Keratinocyte (primary cell): ENCODE results near the gene PIGU. TPM values are rescaled to one million over a fixed set of nuclear protein-coding genes. Genes with fewer than 3 reads are reported as not detected.
"Not testable (repeated sequence)": the region's sequence is repeated elsewhere in the genome, so short reads cannot be mapped to it uniquely, and the experiment has no call there.

Source experiments
- DNase-seq: peaks from one replicate; pipeline ENCODE4 v3.0.0-alpha.2; 2011; ENCODE audit warnings: low read depth, missing footprints, low spot score
- FAIRE-seq: peaks from 2 replicates; lab custom pipeline; 2011; peaks lifted over from hg19 to GRCh38; lab: Jason Lieb, UNC
- H2AFZ ChIP-seq: 2 replicates; pipeline ENCODE4 v1.6.0; 2012; ENCODE audit warnings: low read length, control low read depth, inconsistent platforms; ENCODE audit not compliant: control insufficient read depth
- H3K27ac ChIP-seq: 2 replicates; pipeline ENCODE4 v1.5.1; 2011; ENCODE audit warnings: low read length; ENCODE audit not compliant: control insufficient read depth, insufficient read depth
- H3K27me3 ChIP-seq: 3 replicates; pipeline ENCODE4 v1.6.0; 2011; ENCODE audit warnings: low read length; ENCODE audit not compliant: control insufficient read depth, insufficient read depth; ENCODE audit errors: extremely low read depth
- H3K36me3 ChIP-seq, 2 experiments: 2 replicates in 1 of 2; 3 replicates in 1 of 2; pipeline ENCODE4 v1.5.1; 2011; ENCODE audit warnings: low read length in 2 of 2, mild to moderate bottlenecking in 1 of 2; ENCODE audit not compliant: control insufficient read depth in 2 of 2, insufficient read depth in 2 of 2; ENCODE audit errors: extremely low read depth in 1 of 2
- H3K4me1 ChIP-seq: 3 replicates; pipeline ENCODE4 v1.5.1; 2011; ENCODE audit warnings: low read length; ENCODE audit not compliant: control insufficient read depth, insufficient read depth; ENCODE audit errors: extremely low read depth
- H3K4me2 ChIP-seq: 3 replicates; pipeline ENCODE4 v1.6.0; 2011; ENCODE audit warnings: low read depth, low read length; ENCODE audit not compliant: control insufficient read depth, insufficient read depth; ENCODE audit errors: extremely low read depth
- H3K4me3 ChIP-seq, 3 experiments: fragments of 200-600 bp in 1 of 3; sonication (generic) in 1 of 3; 2 replicates in 2 of 3; 3 replicates in 1 of 3; pipeline ENCODE4 v1.5.1; 2011 to 2016; ENCODE audit warnings: low read length in 3 of 3, mild to moderate bottlenecking in 3 of 3, control low read depth in 2 of 3, inconsistent platforms in 1 of 3, low read depth in 1 of 3, mixed read lengths in 1 of 3, mixed run types in 1 of 3, moderate library complexity in 1 of 3; ENCODE audit not compliant: control insufficient read depth in 2 of 3, insufficient read depth in 2 of 3; ENCODE audit errors: extremely low read depth in 1 of 3
- H3K79me2 ChIP-seq: 2 replicates; pipeline ENCODE4 v1.6.0; 2012; ENCODE audit warnings: low read length; ENCODE audit not compliant: control insufficient read depth, insufficient read depth
- H3K9ac ChIP-seq: 3 replicates; pipeline ENCODE4 v1.6.0; 2011; ENCODE audit warnings: low read length; ENCODE audit not compliant: control insufficient read depth, insufficient read depth; ENCODE audit errors: extremely low read depth
- H3K9me1 ChIP-seq: 3 replicates; pipeline ENCODE4 v1.6.0; 2011; ENCODE audit warnings: low read length; ENCODE audit not compliant: control insufficient read depth, insufficient read depth; ENCODE audit errors: extremely low read depth
- H3K9me3 ChIP-seq: 2 replicates; pipeline ENCODE4 v1.5.1; 2012; ENCODE audit warnings: low read depth, low read length; ENCODE audit not compliant: control insufficient read depth
- H4K20me1 ChIP-seq: 3 replicates; pipeline ENCODE4 v1.6.0; 2011; ENCODE audit warnings: low read length; ENCODE audit not compliant: control insufficient read depth, insufficient read depth; ENCODE audit errors: extremely low read depth
- EZH2 ChIP-seq: IDR thresholded peaks from one replicate; pipeline ENCODE4 v1.6.1; 2012; ENCODE audit warnings: inconsistent platforms, mild to moderate bottlenecking, low read length, moderate library complexity
- dilution Hi-C: fragments of 300-500 bp; cut with MboI; formaldehyde crosslinking; loops from one replicate; pipeline ENCODE4 v1.7.0; 2020; ENCODE audit warnings: low sequenced_read_pairs; ENCODE audit not compliant: extremely low pct_ligation_motif_present
- polyA plus RNA-seq, 5 experiments: library from polyadenylated mRNA; depleted of rRNA in 3 of 5; stranded (reverse) in 3 of 5; stranded (forward) in 1 of 5; unstranded in 1 of 5; fragments of >200 nt; gene quantifications; 1 replicate in 1 of 5; 2 replicates in 3 of 5; 3 replicates in 1 of 5; pipeline versions ENCODE4 v1.2.1 to v1.2.3, GENCODE V29; 2011 to 2012; ENCODE audit warnings: missing spikeins in 2 of 5, low read depth in 1 of 5, low replicate concordance in 1 of 5
- TF ChIP-seq, protein P1 (sequence below), 3 experiments: IDR thresholded peaks in 1 of 3; conservative IDR thresholded peaks in 1 of 3; optimal IDR thresholded peaks in 1 of 3; 2 replicates in 2 of 3; 3 replicates in 1 of 3; pipeline versions ENCODE3 to v1.5.1; 2011; ENCODE audit warnings: low read length in 3 of 3, mild to moderate bottlenecking in 3 of 3, moderate library complexity in 2 of 3, control low read depth in 1 of 3, inconsistent platforms in 1 of 3; ENCODE audit not compliant: insufficient read depth in 2 of 3; ENCODE audit errors: extremely low read depth in 1 of 3

The PIGU gene
- polyA plus RNA-seq, 1 donor (not counting 4 experiments of a cell fraction or from before 2014, with no cell fraction given), result 48.0 TPM

DNA sequence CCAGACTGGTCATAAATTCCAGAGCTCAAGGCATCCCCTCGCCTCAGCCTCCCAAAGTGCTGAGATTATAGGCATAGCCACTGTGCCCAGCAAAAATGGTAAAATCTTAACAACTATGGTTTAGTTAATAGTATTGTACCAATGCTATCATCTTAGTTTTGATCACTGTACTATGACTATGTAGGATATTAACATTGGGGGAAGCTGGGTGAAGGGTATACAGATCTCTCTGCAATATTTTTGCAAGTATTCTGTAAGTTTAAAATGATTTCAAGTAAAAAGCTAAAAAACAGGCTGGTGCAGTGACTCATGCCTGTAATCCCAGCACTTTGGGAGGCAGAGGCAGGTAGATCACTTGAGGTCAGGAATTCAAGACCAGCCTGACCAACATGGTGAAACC lies 7.8 kb downstream of the PIGU start:
- Histone ChIP-seq H3K4me3 (no peak overlapping the region), H3K27ac (no peak overlapping the region), H3K4me1 (no peaks in the 10 kb centered on the region), H3K27me3 (no peaks in the 10 kb centered on the region), H4K20me1 (no peaks in the 10 kb centered on the region), H2AFZ (no peak overlapping the region), H3K79me2 (no peaks in the 10 kb centered on the region), H3K4me2 (no peak overlapping the region), H3K36me3 (no peaks in the 10 kb centered on the region), H3K9me3 (no peaks in the 10 kb centered on the region), H3K9me1 (no peaks in the 10 kb centered on the region), H3K9ac (no peak overlapping the region)
- dilution Hi-C loops, result no loop called here
- TF ChIP-seq, protein P1, sequence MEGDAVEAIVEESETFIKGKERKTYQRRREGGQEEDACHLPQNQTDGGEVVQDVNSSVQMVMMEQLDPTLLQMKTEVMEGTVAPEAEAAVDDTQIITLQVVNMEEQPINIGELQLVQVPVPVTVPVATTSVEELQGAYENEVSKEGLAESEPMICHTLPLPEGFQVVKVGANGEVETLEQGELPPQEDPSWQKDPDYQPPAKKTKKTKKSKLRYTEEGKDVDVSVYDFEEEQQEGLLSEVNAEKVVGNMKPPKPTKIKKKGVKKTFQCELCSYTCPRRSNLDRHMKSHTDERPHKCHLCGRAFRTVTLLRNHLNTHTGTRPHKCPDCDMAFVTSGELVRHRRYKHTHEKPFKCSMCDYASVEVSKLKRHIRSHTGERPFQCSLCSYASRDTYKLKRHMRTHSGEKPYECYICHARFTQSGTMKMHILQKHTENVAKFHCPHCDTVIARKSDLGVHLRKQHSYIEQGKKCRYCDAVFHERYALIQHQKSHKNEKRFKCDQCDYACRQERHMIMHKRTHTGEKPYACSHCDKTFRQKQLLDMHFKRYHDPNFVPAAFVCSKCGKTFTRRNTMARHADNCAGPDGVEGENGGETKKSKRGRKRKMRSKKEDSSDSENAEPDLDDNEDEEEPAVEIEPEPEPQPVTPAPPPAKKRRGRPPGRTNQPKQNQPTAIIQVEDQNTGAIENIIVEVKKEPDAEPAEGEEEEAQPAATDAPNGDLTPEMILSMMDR (optimal IDR thresholded peaks at IDR 0.05 in 1 of 3, IDR thresholded peaks at IDR 0.05 in 1 of 3, conservative IDR thresholded peaks at IDR 0.05 in 1 of 3; ENCODE audit: extremely low read depth in 1 of 3, insufficient read depth in 2 of 3, low read length in 3 of 3), result no peak
- TF ChIP-seq EZH2, result no peak
- DNase-seq, result no peak
- FAIRE-seq, result no peak

DNA sequence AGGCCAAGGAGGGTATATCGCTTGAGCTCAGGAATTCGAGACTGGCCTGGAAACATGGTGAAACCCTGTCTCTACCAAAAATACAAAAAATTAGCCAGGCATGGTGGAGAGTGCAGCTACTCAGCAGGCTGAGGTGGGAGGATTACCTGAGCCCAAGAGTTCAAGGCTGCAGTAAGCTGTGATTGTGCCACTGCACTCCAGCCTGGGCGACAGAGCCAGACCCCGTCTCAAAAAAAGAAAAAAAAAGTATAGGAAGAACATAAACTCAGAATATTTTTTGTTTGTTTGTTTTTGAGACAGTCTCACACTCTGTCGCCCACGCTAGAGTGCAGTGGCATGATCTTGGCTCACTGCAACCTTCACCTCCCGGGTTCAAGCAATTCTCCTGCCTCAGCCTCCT lies 12.1 kb downstream of the PIGU start:
- FAIRE-seq, H2AFZ ChIP-seq: not testable (repeated sequence)

More for the DNA sequence above, 12.1 kb downstream of the PIGU start:
- H3K9me1 ChIP-seq, H3K27me3 ChIP-seq, H3K4me3 ChIP-seq, H3K79me2 ChIP-seq, H3K9ac ChIP-seq, H4K20me1 ChIP-seq, DNase-seq, H3K9me3 ChIP-seq, dilution Hi-C loops, H3K36me3 ChIP-seq, H3K27ac ChIP-seq, H3K4me2 ChIP-seq: not testable (repeated sequence)
- peaks cover 14% of the 10 kb centered on the region for H3K4me1 ChIP-seq
